ENCODE results near the gene SH3PXD2A.

SH3PXD2A gene

DNA sequence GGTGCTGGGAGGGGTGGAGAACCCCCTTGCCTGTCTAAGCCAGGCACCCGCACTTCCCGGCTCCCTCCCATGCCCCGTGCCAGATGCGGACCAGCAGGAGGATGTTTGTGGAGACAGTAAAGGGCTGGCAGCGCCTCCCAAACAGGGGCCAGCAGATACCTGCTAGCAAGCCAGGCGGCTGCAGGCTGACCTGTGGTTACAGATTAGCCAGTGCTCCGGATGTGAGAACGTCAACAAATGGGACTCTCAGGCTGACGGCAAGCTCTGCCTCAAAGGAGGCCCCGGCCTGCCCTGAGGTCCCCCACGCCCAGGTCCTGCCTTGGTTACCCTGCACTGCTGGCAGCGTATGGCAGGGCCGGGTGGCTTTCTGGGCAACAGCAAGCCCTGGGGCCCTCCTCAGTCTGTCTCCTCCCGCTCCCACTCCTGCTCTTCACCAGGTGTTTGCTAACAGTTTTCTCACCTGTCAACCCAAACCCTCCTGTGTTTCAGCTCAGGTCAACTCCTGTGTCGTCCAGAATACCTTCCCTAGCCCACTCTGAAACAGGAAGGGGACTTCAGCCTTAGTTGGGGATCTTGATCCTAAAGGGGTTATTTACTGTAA, 276.5 kb downstream of the SH3PXD2A start:
- no peak for TF ChIP-seq CTCF (IDR thresholded peaks at IDR 0.05; ENCODE audit: control insufficient read depth, extremely low read depth, insufficient read depth)
- H3K4me3 ChIP-seq (ENCODE audit: low read depth, low read length) = no peak overlapping the region
- no peak for DNase-seq (ENCODE audit: low read depth)

DNA sequence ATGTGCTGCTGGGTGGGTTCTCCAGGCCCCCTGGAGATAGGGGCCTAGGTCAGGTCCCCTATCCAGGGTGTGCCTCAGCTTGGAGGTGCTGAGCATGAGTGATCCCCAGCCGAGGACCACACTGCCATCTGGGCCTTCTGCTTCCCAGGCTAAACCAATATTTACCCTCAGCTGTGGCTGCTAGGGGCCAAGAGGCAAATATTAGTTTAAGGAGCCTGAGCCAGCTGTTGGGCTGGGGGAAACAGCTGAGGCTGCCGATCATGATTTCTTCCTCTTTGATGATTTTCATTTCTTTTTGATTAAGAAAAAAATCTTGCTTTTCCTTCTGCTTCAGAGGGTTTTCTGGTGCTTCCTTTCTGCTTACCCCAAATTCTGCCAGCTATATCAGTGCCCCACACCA, 278.5 kb downstream of the SH3PXD2A start:
- no peak for TF ChIP-seq CTCF (IDR thresholded peaks at IDR 0.05; ENCODE audit: control insufficient read depth, extremely low read depth, insufficient read depth)
- H3K4me3 ChIP-seq (ENCODE audit: low read depth, low read length) = no peak overlapping the region
- DNase-seq (ENCODE audit: low read depth) = peak; percentile 45

DNA sequence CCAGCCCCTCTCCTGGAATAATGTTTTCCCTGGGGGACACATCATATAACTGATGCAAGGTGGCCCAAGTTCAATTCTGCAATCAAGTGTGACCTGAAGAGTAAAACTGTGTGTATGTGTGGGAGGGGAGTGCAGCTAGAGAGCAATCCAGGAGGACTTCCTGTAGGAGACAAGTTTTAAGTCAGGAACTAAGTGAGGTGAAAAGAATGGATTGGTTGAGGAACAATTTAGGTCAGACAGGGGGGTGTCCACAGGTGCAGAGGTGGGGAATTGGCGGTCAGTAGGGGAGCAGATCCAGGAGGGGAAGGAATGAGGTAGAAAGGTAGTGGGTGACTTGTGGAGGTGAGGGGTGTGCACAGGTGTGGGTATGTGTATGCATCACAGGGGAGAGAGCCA, 279.3 kb downstream of the SH3PXD2A start:
- TF ChIP-seq CTCF (IDR thresholded peaks at IDR 0.05; ENCODE audit: control insufficient read depth, extremely low read depth, insufficient read depth) = no peak
- DNase-seq (ENCODE audit: low read depth) = no peak
- H3K4me3 ChIP-seq (ENCODE audit: low read depth, low read length) = no peak overlapping the region

GRCh38 chr10:103575416-103576075, 279.8 kb downstream of the SH3PXD2A start:
- no peak overlapping the region for H3K4me3 ChIP-seq (ENCODE audit: low read depth, low read length)
- TF ChIP-seq CTCF (IDR thresholded peaks at IDR 0.05; ENCODE audit: control insufficient read depth, extremely low read depth, insufficient read depth) = no peak
- DNase-seq (ENCODE audit: low read depth) = peak; percentile 36

GRCh38 chr10:103574097-103575061, 281.0 kb downstream of the SH3PXD2A start:
- DNase-seq (ENCODE audit: low read depth) = no peak
- H3K4me3 ChIP-seq (ENCODE audit: low read depth, low read length) = no peak overlapping the region
- TF ChIP-seq CTCF (IDR thresholded peaks at IDR 0.05; ENCODE audit: control insufficient read depth, extremely low read depth, insufficient read depth) = no peak

- TF ChIP-seq CTCF (IDR thresholded peaks at IDR 0.05; ENCODE audit: control insufficient read depth, extremely low read depth, insufficient read depth) = no peak
Measured at GRCh38 chr10:103573205-103573487, 282.2 kb downstream of the SH3PXD2A start.

More at GRCh38 chr10:103573205-103573487, 282.2 kb downstream of the SH3PXD2A start:
- no peak for DNase-seq (ENCODE audit: low read depth)
- no peak overlapping the region for H3K4me3 ChIP-seq (ENCODE audit: low read depth, low read length)

All from LNCaP clone FGC (cell line).